ENCODE results near the gene SYNPR.

Gene SYNPR

GRCh38 chr3:63450634-63451363 lies 172.7 kb downstream of the SYNPR start:
- Histone ChIP-seq H3K27me3 (replicated peaks; ENCODE audit: control insufficient read depth, insufficient read depth, low read length) (no peaks in the 10 kb centered on the region; the same call in 1 of the 2 replicates), H3K36me3 (ENCODE audit: control insufficient read depth, insufficient read depth, low read length) (no peaks in the 10 kb centered on the region), H3K4me3 (replicated peaks; ENCODE audit: low read depth, low read length) (no peak overlapping the region)
- TF ChIP-seq CTCF (IDR thresholded peaks at IDR 0.05; ENCODE audit: insufficient read depth, low read length, poor library complexity, severe bottlenecking) = no peak
- DNase-seq (ENCODE audit: extremely low read depth, insufficient read length) = no peak

GRCh38 chr3:63456901-63457300 lies 178.8 kb downstream of the SYNPR start:
- Histone ChIP-seq H3K36me3 (ENCODE audit: control insufficient read depth, insufficient read depth, low read length) (no peaks in the 10 kb centered on the region), H3K4me3 (replicated peaks; ENCODE audit: low read depth, low read length) (no peak overlapping the region), H3K27me3 (replicated peaks; ENCODE audit: control insufficient read depth, insufficient read depth, low read length) (no peaks in the 10 kb centered on the region)
- TF ChIP-seq CTCF (IDR thresholded peaks at IDR 0.05; ENCODE audit: insufficient read depth, low read length, poor library complexity, severe bottlenecking) = no peak
- DNase-seq (ENCODE audit: extremely low read depth, insufficient read length) = no peak

- no peaks in the 10 kb centered on the region for H3K36me3 ChIP-seq (ENCODE audit: control insufficient read depth, insufficient read depth, low read length)
- TF ChIP-seq CTCF (IDR thresholded peaks at IDR 0.05; ENCODE audit: insufficient read depth, low read length, poor library complexity, severe bottlenecking) = no peak
- H3K27me3 ChIP-seq (replicated peaks; ENCODE audit: control insufficient read depth, insufficient read depth, low read length) = no peaks in the 10 kb centered on the region
- no peak overlapping the region for H3K4me3 ChIP-seq (replicated peaks; ENCODE audit: low read depth, low read length)
- no peak for DNase-seq (ENCODE audit: extremely low read depth, insufficient read length)
Measured at GRCh38 chr3:63458405-63458804, 180.3 kb downstream of the SYNPR start.

GRCh38 chr3:63462732-63463131 lies 184.6 kb downstream of the SYNPR start:
- no peak for DNase-seq (ENCODE audit: extremely low read depth, insufficient read length)
- no peak for TF ChIP-seq CTCF (IDR thresholded peaks at IDR 0.05; ENCODE audit: insufficient read depth, low read length, poor library complexity, severe bottlenecking)
- Histone ChIP-seq H3K36me3 (ENCODE audit: control insufficient read depth, insufficient read depth, low read length) (no peaks in the 10 kb centered on the region), H3K27me3 (replicated peaks; ENCODE audit: control insufficient read depth, insufficient read depth, low read length) (no peaks in the 10 kb centered on the region), H3K4me3 (replicated peaks; ENCODE audit: low read depth, low read length) (no peak overlapping the region)

- H3K4me3 ChIP-seq (replicated peaks; ENCODE audit: low read depth, low read length) = no peak overlapping the region
- no peak for TF ChIP-seq CTCF (IDR thresholded peaks at IDR 0.05; ENCODE audit: insufficient read depth, low read length, poor library complexity, severe bottlenecking)
- no peaks in the 10 kb centered on the region for H3K27me3 ChIP-seq (replicated peaks; ENCODE audit: control insufficient read depth, insufficient read depth, low read length)
- DNase-seq (ENCODE audit: extremely low read depth, insufficient read length) = no peak
- H3K36me3 ChIP-seq (ENCODE audit: control insufficient read depth, insufficient read depth, low read length) = no peaks in the 10 kb centered on the region
Measured at GRCh38 chr3:63467392-63467791, 189.3 kb downstream of the SYNPR start.

- Histone ChIP-seq H3K27me3 (replicated peaks; ENCODE audit: control insufficient read depth, insufficient read depth, low read length) (no peaks in the 10 kb centered on the region), H3K4me3 (replicated peaks; ENCODE audit: low read depth, low read length) (no peak overlapping the region), H3K36me3 (ENCODE audit: control insufficient read depth, insufficient read depth, low read length) (no peaks in the 10 kb centered on the region)
- TF ChIP-seq CTCF (IDR thresholded peaks at IDR 0.05; ENCODE audit: insufficient read depth, low read length, poor library complexity, severe bottlenecking) = no peak
- peak; percentile 2 for DNase-seq (ENCODE audit: extremely low read depth, insufficient read length)
Measured at GRCh38 chr3:63470745-63471144, 192.6 kb downstream of the SYNPR start.

Measured in GM06990 (cell line).